Memory B cell (primary cell): ENCODE results near the gene USO1.

ENCODE experiments used
- ATAC-seq: fragments of 150-1000 bp; cut with Tn5 transposase; 2 replicates; pipeline ENCODE4 v1.10.0; 2021; ENCODE audit warnings: low read depth, mild to moderate bottlenecking, moderate library complexity
- DNase-seq, 2 donors: peaks; one replicate each; pipeline ENCODE4 v3.0.0; 2022; ENCODE audit warnings: low spot score in 2 of 2
- H3K27ac Mint-ChIP-seq: one replicate; pipeline ENCODE4 v1.8.0; 2022; ENCODE audit warnings: mild to moderate bottlenecking, moderate library complexity, mixed read lengths
- H3K27me3 Mint-ChIP-seq: one replicate; pipeline ENCODE4 v1.8.0; 2022; ENCODE audit warnings: mixed read lengths
- H3K36me3 Mint-ChIP-seq: one replicate; pipeline ENCODE4 v1.8.0; 2022; ENCODE audit warnings: mild to moderate bottlenecking, mixed read lengths
- H3K4me1 Mint-ChIP-seq: one replicate; pipeline ENCODE4 v1.8.0; 2022; ENCODE audit warnings: mixed read lengths
- H3K4me3 Mint-ChIP-seq: one replicate; pipeline ENCODE4 v1.8.0; 2022; ENCODE audit warnings: mild to moderate bottlenecking, moderate library complexity, mixed read lengths
- H3K9me3 Mint-ChIP-seq: one replicate; pipeline ENCODE4 v1.8.0; 2022; ENCODE audit warnings: mixed read lengths

USO1 gene

GRCh38 chr4:75849461-75849860 is 125.1 kb downstream of the USO1 start:
- no peak for ATAC-seq
- Mint-ChIP-seq H3K27ac (peak overlapping the region; percentile 28), H3K4me3 (no peak overlapping the region), H3K36me3 (no peaks in the 10 kb centered on the region), H3K4me1 (peaks cover 6% of the 10 kb centered on the region), H3K27me3 (peaks cover 9% of the 10 kb centered on the region), H3K9me3 (peaks cover 1% of the 10 kb centered on the region)
- DNase-seq: no peak

GRCh38 chr4:75858721-75859120 is 134.3 kb downstream of the USO1 start:
- Mint-ChIP-seq H3K36me3 (no peaks in the 10 kb centered on the region), H3K4me1 (peaks cover 4% of the 10 kb centered on the region), H3K4me3 (no peak overlapping the region), H3K9me3 (peaks cover 1% of the 10 kb centered on the region), H3K27me3 (peaks cover 4% of the 10 kb centered on the region), H3K27ac (no peak overlapping the region)
- no peak for DNase-seq
- ATAC-seq: no peak

DNA sequence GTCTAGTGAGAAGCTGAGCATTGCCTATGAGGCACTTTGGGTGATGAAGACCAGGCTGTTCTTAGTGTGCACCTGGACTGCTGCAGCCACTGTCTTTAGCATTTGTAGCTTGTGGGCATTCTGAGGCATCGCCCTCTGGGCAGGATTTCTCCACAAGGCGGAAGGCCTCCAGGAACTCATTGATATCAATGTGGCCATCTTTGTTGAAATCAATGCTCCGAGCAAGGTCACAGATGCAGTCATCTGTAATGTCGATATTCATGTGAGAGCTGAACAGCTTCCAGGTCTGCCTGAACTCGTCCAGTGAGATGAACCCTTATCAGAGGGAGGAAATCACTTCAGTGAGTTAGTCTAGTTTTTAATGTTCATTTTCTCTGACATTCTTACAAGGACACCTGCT is 136.2 kb downstream of the USO1 start:
- H3K9me3 Mint-ChIP-seq: no peaks in the 10 kb centered on the region

More for the DNA sequence above, 136.2 kb downstream of the USO1 start:
- Mint-ChIP-seq H3K36me3 (no peaks in the 10 kb centered on the region), H3K4me1 (no peaks in the 10 kb centered on the region), H3K27ac (no peak overlapping the region), H3K4me3 (no peak overlapping the region), H3K27me3 (peaks cover 2% of the 10 kb centered on the region)
- ATAC-seq (no peak), DNase-seq (no peak)
